ENCODE data around the gene MYBPH.
A peak's percentile ranks its signal among the peaks of the same experiment; 100 is the strongest.

MYBPH gene

GRCh38 chr1:203165101-203165799 is 10.4 kb downstream of the MYBPH start:
- no peak for DNase-seq

- no peak for DNase-seq
Measured at GRCh38 chr1:203163891-203164635, 11.6 kb downstream of the MYBPH start.

GRCh38 chr1:203162403-203162802 is 13.2 kb downstream of the MYBPH start:
- DNase-seq, result no peak

GRCh38 chr1:203161703-203162102 is 13.9 kb downstream of the MYBPH start:
- DNase-seq, result no peak

- no peak for DNase-seq
Measured at GRCh38 chr1:203161175-203161574, 14.5 kb downstream of the MYBPH start.

- no peak for DNase-seq
Measured at GRCh38 chr1:203159844-203160243, 15.8 kb downstream of the MYBPH start.

GRCh38 chr1:203158960-203159665 is 16.5 kb downstream of the MYBPH start:
- no peak for DNase-seq

GRCh38 chr1:203158423-203158822 is 17.2 kb downstream of the MYBPH start:
- no peak for DNase-seq

GRCh38 chr1:203156280-203156679 is 19.3 kb downstream of the MYBPH start:
- no peak for DNase-seq

GRCh38 chr1:203153989-203154821 is 21.4 kb downstream of the MYBPH start:
- DNase-seq, result no peak

GRCh38 chr1:203153051-203153988 is 22.3 kb downstream of the MYBPH start:
- DNase-seq, result no peak

GRCh38 chr1:203152158-203153034 is 23.2 kb downstream of the MYBPH start:
- DNase-seq, result no peak

GRCh38 chr1:203151362-203152157 is 24.1 kb downstream of the MYBPH start:
- DNase-seq, result no peak

- DNase-seq, result no peak
Measured at GRCh38 chr1:203150511-203151297, 24.9 kb downstream of the MYBPH start.

- DNase-seq, result no peak
Measured at GRCh38 chr1:203149188-203149840, 26.3 kb downstream of the MYBPH start.

GRCh38 chr1:203148579-203148978 is 27.0 kb downstream of the MYBPH start:
- DNase-seq, result no peak

GRCh38 chr1:203148127-203148526 is 27.5 kb downstream of the MYBPH start:
- peak; percentile 33 for DNase-seq

GRCh38 chr1:203147376-203147775 is 28.2 kb downstream of the MYBPH start:
- no peak for DNase-seq

All from COR-L47 (cell line).